ENCODE data around the gene ZNF669. TPM values are rescaled to one million over a fixed set of nuclear protein-coding genes. Genes with fewer than 3 reads are reported as not detected.
A peak's percentile ranks its signal among the peaks of the same experiment; 100 is the strongest.
"Not testable (repeated sequence)": the region's sequence is repeated elsewhere in the genome, so short reads cannot be mapped to it uniquely, and the experiment has no call there.

Gene ZNF669
- total RNA-seq, 1 donor: 7.4 TPM

GRCh38 chr1:247121382-247121781, 17.2 kb upstream of the ZNF669 start:
- TF ChIP-seq, protein P1, sequence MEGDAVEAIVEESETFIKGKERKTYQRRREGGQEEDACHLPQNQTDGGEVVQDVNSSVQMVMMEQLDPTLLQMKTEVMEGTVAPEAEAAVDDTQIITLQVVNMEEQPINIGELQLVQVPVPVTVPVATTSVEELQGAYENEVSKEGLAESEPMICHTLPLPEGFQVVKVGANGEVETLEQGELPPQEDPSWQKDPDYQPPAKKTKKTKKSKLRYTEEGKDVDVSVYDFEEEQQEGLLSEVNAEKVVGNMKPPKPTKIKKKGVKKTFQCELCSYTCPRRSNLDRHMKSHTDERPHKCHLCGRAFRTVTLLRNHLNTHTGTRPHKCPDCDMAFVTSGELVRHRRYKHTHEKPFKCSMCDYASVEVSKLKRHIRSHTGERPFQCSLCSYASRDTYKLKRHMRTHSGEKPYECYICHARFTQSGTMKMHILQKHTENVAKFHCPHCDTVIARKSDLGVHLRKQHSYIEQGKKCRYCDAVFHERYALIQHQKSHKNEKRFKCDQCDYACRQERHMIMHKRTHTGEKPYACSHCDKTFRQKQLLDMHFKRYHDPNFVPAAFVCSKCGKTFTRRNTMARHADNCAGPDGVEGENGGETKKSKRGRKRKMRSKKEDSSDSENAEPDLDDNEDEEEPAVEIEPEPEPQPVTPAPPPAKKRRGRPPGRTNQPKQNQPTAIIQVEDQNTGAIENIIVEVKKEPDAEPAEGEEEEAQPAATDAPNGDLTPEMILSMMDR (IDR thresholded peaks at IDR 0.05; ENCODE audit: insufficient read depth, low read length): no peak

GRCh38 chr1:247120408-247120668, 16.2 kb upstream of the ZNF669 start:
- DNase-seq (ENCODE audit: low read depth); H3K4me3 ChIP-seq (ENCODE audit: low read depth, low read length): not testable (repeated sequence)

More at GRCh38 chr1:247121382-247121781, 17.2 kb upstream of the ZNF669 start:
- no peak for DNase-seq (ENCODE audit: low read depth)
- no peak overlapping the region for H3K4me3 ChIP-seq (ENCODE audit: low read depth, low read length)

DNA sequence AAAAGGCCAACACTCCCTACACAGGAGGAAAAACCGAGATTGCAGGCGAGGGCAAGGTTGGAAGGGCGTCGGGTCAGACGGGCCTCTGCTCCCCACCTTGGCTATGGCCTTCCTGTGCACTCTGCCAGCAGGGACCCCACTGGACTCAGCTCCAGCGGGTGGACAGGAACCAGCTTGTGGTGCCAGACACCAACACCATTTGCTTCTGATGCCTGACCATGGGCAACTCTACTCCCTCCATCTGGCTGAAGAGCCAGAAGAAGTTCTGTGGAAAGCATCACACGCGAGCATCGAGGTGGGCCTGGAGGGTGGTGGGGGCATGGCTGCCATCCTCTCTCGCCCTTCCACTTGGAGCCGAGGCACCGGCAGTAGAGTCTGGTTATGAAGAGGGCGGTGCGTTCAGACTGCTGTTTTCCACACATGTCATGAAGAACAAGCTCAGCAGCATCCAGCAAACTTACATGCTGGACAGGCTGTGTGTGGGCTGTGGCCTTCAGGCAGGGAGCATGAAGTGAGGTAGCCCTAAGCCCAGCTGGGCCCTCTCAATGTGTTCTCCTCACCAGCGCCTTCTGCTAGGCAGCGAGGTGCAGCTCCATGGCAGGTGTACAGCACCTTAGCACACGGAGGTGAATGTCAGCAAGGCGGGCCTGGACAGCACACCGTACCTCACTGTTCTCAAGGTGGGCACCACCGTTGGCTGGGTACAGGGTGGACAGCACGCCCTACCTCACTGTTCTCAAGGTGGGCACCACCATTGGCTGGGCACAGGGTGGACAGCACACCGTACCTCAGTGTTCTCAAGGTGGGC, 15.6 kb upstream of the ZNF669 start:
- TF ChIP-seq, protein P1 (IDR thresholded peaks at IDR 0.05; ENCODE audit: insufficient read depth, low read length): no peak
- DNase-seq (ENCODE audit: low read depth): no peak
- H3K4me3 ChIP-seq (ENCODE audit: low read depth, low read length): no peak overlapping the region

DNA sequence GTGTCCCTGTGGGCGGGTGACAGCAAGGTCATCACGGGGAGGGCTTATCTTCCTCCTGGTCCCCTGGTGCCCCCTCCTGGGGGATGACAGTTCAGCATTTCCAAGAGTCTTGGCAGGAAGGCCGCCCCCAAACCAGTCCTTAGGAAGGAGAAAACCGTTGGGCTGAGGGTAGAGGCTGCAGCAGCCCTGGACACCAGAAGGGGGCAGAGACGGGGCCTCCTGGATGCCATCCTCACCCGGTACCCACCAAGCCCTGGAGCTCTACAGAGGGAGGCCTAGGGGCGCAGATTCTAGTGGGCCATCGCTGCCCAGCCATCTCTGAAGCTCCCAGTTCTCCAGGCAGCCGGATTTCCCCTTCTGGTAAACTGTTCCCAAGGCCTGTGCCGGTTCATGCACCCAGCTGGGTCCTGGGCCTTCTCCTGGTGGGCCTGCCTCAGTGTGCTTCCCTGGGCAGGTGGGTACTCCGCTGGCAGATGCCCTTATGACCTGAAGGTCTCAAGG, 14.8 kb upstream of the ZNF669 start:
- no peak overlapping the region for H3K4me3 ChIP-seq (ENCODE audit: low read depth, low read length)
- peak; percentile 18 for DNase-seq (ENCODE audit: low read depth)
- TF ChIP-seq, protein P1 (IDR thresholded peaks at IDR 0.05; ENCODE audit: insufficient read depth, low read length): no peak

DNA sequence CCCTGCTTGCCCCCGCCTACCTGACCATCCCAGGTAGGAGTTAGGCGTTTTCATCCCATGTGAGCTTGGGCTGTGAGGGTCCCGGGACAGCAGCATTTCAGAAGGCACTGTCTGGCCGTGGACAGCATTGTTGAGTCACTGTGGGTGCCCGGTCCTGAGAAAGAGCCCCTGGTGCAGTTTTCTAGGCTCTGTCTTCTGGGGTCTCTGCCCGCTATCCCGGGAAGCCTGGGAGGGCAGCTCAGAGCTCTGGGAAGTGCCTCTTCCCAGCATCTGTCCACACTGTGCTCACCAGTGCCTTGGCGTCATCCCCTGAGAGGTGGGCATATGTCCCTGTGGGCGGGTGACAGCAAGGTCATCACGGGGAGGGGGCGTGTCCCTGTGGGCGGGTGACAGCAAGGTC, 11.4 kb upstream of the ZNF669 start:
- no peak for DNase-seq (ENCODE audit: low read depth)
- TF ChIP-seq, protein P1 (IDR thresholded peaks at IDR 0.05; ENCODE audit: insufficient read depth, low read length): no peak
- H3K4me3 ChIP-seq (ENCODE audit: low read depth, low read length): no peak overlapping the region

GRCh38 chr1:247115141-247115510, 11.0 kb upstream of the ZNF669 start:
- TF ChIP-seq, protein P1 (IDR thresholded peaks at IDR 0.05; ENCODE audit: insufficient read depth, low read length): no peak
- no peak overlapping the region for H3K4me3 ChIP-seq (ENCODE audit: low read depth, low read length)
- DNase-seq (ENCODE audit: low read depth): no peak

- no peak overlapping the region for H3K4me3 ChIP-seq (ENCODE audit: low read depth, low read length)
- no peak for DNase-seq (ENCODE audit: low read depth)
- TF ChIP-seq, protein P1 (IDR thresholded peaks at IDR 0.05; ENCODE audit: insufficient read depth, low read length): no peak
Measured at GRCh38 chr1:247114351-247115140, 10.4 kb upstream of the ZNF669 start.
